Epithelial cell of esophagus (primary cell): Measurements from ENCODE around the gene CXCL11.
A peak's percentile ranks its signal among the peaks of the same experiment; 100 is the strongest.

Experiments
- DNase-seq: peaks from one replicate; pipeline ENCODE4 v3.0.0; 2010; ENCODE audit warnings: low read depth
- H3K4me3 ChIP-seq: 2 replicates; pipeline ENCODE4 v1.5.1; 2011; ENCODE audit warnings: mild to moderate bottlenecking, low read length, control low read depth
- TF ChIP-seq, protein P1 (sequence below): IDR thresholded peaks from 2 replicates; pipeline ENCODE4 v1.5.1; 2011; ENCODE audit warnings: low read depth, mild to moderate bottlenecking, low read length, control low read depth, inconsistent platforms; ENCODE audit not compliant: insufficient read depth; ENCODE audit errors: missing control alignments

The CXCL11 gene

DNA sequence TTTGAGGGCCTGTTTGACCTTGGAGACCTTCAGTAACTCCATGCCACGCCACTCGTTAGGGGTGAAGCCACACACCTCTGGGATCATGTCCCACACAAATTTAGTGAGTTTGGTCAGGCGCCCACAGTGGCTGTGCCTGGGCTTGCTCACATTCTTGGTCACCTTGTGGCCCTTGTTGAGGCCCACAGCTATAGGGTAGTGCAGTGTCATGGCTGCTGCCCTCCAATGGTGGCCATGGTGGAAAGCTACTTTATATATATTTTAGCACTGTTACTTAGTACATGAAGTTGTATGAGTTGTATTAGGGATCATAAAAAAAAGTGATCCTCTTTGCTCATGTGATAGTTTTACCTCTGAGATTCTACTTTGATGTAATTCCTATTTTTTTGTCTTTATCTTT is 985 bp upstream of the CXCL11 start:
- TF ChIP-seq, protein P1, sequence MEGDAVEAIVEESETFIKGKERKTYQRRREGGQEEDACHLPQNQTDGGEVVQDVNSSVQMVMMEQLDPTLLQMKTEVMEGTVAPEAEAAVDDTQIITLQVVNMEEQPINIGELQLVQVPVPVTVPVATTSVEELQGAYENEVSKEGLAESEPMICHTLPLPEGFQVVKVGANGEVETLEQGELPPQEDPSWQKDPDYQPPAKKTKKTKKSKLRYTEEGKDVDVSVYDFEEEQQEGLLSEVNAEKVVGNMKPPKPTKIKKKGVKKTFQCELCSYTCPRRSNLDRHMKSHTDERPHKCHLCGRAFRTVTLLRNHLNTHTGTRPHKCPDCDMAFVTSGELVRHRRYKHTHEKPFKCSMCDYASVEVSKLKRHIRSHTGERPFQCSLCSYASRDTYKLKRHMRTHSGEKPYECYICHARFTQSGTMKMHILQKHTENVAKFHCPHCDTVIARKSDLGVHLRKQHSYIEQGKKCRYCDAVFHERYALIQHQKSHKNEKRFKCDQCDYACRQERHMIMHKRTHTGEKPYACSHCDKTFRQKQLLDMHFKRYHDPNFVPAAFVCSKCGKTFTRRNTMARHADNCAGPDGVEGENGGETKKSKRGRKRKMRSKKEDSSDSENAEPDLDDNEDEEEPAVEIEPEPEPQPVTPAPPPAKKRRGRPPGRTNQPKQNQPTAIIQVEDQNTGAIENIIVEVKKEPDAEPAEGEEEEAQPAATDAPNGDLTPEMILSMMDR: peak; percentile 56
- H3K4me3 ChIP-seq: no peak overlapping the region
- peak; percentile 58 for DNase-seq

DNA sequence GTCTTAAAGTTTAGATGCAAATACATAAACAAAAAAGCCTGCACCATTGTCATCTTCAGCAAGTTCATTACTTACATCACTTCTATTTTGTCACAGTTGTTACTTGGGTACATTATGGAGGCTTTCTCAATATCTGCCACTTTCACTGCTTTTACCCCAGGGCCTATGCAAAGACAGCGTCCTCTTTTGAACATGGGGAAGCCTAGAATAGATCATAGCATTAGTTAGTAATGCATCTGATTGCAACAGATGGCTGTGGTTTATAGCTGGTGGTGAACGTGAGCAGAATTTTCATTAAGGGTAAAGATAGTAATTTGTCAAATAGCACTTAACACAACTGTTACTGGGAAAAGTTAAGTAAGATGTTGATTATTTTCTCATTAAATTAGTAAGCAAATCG is 729 bp downstream of the CXCL11 start:
- no peak for DNase-seq
- H3K4me3 ChIP-seq: no peak overlapping the region
- TF ChIP-seq, protein P1: no peak

DNA sequence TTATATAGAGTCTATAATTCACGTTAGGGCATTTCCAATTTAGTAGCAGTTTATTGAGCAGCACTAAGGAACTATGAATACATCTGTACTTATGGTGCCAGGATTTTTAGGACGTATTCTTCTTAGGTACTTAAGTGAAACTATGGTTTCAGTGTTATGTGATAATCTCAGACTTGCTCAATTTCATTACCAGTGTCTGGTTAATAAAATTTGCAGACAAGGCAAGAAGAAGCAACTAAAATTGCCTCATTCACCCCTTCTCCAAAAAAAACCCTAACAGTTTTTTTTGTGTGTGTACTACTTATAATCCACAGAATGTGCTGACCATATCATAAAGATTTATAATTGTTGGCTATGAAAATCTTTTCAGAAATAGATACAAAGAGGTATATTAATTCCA is 6.6 kb downstream of the CXCL11 start:
- TF ChIP-seq, protein P1: no peak
- H3K4me3 ChIP-seq: no peak overlapping the region
- DNase-seq: no peak

DNA sequence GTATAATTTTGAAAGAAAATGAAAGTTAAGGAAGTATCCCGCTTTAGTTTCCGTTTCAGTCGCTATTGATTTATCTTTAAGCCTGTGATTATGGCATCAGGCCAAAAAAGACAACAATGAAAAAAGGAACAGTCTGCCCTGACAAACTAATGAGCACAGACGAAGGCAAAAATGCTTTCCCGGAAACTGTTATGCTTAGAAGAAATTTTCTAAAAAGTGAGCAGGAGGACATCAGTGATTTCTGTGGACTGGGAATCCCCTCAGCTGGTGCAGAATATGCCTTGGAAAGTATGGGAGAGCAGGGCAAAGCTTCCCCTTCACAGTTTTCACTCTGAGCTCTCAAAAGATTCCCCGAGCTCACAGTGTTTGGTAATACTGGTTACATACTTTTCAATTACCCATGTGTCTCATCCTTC is 7.5 kb downstream of the CXCL11 start:
- H3K4me3 ChIP-seq: no peak overlapping the region
- peak; percentile 19 for DNase-seq
- TF ChIP-seq, protein P1: no peak

DNA sequence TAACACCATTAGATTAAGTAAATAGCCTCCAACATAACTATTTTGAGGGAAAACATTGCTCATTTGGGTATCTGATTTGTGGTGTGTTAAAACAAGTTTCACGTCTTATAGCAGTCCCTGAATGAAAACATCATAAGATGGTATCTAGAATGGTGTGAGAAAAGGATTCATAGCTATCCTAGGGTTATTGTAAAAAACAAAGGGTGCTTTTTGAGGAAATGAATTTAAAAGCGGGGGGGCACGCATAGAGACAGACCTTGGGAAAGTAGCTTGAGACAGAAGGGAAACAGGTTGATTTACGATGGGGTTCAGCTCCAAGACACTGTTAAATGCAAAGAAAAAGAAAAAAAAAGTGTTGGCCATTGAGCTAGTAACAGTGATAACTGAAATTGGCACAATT is 11.8 kb downstream of the CXCL11 start:
- TF ChIP-seq, protein P1: no peak
- no peak overlapping the region for H3K4me3 ChIP-seq
- no peak for DNase-seq

DNA sequence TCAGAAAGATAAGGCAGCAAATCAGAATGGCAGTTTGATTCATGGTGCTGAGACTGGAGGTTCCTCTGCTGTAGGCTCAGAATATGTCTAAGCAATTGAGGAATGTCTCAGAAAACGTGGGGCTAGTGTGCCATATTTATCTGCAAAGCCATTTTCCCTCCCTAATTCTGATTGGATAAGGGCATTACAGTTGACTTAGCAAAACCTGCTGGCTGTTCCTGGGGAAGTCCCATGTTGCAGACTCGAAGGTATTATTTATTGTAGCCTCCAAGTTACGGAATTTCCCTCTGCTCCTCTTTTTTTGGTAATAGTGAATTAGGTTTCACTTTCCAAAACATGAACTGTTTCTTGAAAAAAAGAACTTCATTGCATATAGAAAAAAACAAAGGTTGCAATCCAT is 12.5 kb downstream of the CXCL11 start, which contains the start of gene CXCL10:
CXCL10 (minus strand) TSS at position 109 of the 400 bp plus-strand sequence; CDS start at position 43, 66 bp downstream.
- TF ChIP-seq, protein P1: no peak
- DNase-seq: peak; percentile 48

DNA sequence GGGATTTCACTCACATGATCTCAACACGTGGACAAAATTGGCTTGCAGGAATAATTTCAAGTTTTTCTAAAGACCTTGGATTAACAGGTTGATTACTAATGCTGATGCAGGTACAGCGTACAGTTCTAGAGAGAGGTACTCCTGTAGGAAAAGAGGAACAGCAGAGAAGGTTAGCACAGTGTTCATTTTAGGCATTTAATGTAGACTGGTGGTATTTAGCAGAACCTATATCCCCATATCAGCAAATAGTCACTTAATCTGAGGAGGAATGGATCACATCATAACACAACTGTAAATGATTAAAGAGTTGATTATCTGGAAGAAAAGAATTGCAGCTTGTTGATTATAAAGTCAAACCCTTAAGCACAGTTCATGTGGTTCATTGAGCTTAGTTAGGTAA is 13.2 kb downstream of the CXCL11 start:
- TF ChIP-seq, protein P1: no peak
- H3K4me3 ChIP-seq: no peak overlapping the region
- no peak for DNase-seq

More for the DNA sequence above, 12.5 kb downstream of the CXCL11 start, which contains the start of gene CXCL10:
- no peak within 1 kb of the TSS for H3K4me3 ChIP-seq
